Activated CD8-positive, alpha-beta memory T cell treated with anti-CD3 and anti-CD28 coated beads, Interleukin-2, amount 50 U/mL, for 1 hour (primary cell): ENCODE data around the gene CHST14.
A peak's percentile ranks its signal among the peaks of the same experiment; 100 is the strongest.

Experiments
- DNase-seq: peaks from one replicate; pipeline ENCODE4 v3.0.0-alpha.2; 2020; ENCODE audit errors: extremely low read depth

CHST14 gene

GRCh38 chr15:40489274-40490175, 18.7 kb downstream of the CHST14 start:
- no peak for DNase-seq

GRCh38 chr15:40493089-40493840, 22.5 kb downstream of the CHST14 start:
- no peak for DNase-seq

- DNase-seq, result no peak
Observed at GRCh38 chr15:40495516-40495915, 24.7 kb downstream of the CHST14 start.

GRCh38 chr15:40498418-40498817, 27.6 kb downstream of the CHST14 start:
- no peak for DNase-seq

- no peak for DNase-seq
Observed at GRCh38 chr15:40498891-40499290, 28.1 kb downstream of the CHST14 start.

- no peak for DNase-seq
Observed at GRCh38 chr15:40499931-40500330, 29.1 kb downstream of the CHST14 start.

- no peak for DNase-seq
Observed at GRCh38 chr15:40500568-40501330, 30.0 kb downstream of the CHST14 start.

- no peak for DNase-seq
Observed at GRCh38 chr15:40501487-40501886, 30.7 kb downstream of the CHST14 start.

- DNase-seq, result peak; percentile 16
Observed at GRCh38 chr15:40506964-40507571, 36.3 kb downstream of the CHST14 start.

GRCh38 chr15:40508216-40508615, 37.4 kb downstream of the CHST14 start:
- DNase-seq, result no peak

GRCh38 chr15:40510201-40510600, 39.4 kb downstream of the CHST14 start:
- DNase-seq, result no peak

- peak; percentile 17 for DNase-seq
Observed at GRCh38 chr15:40511093-40511471, 40.3 kb downstream of the CHST14 start.

GRCh38 chr15:40511472-40512133, 40.8 kb downstream of the CHST14 start:
- no peak for DNase-seq

GRCh38 chr15:40512440-40512839, 41.7 kb downstream of the CHST14 start:
- no peak for DNase-seq

- DNase-seq, result no peak
Observed at GRCh38 chr15:40513609-40514008, 42.8 kb downstream of the CHST14 start.

- DNase-seq, result no peak
Observed at GRCh38 chr15:40516322-40516721, 45.5 kb downstream of the CHST14 start.
